Loucy (cell line): ENCODE measurements around the gene SWI5.
A peak's percentile ranks its signal among the peaks of the same experiment; 100 is the strongest.

Source experiments
- H2AFZ ChIP-seq: fragments of 200-600 bp; sonication (generic); 2 replicates; pipeline ENCODE4 v1.6.0; 2016; ENCODE audit warnings: antibody characterized with exemption, mild to moderate bottlenecking, low read length, moderate library complexity
- H3F3A ChIP-seq: fragments of 200-600 bp; 2 replicates; pipeline ENCODE4 v1.6.0; 2016; ENCODE audit warnings: antibody characterized with exemption, low read depth, mild to moderate bottlenecking
- H3K27me3 ChIP-seq: fragments of 200-600 bp; sonication (generic); 2 replicates; pipeline ENCODE4 v1.6.1; 2014; ENCODE audit warnings: low read length, mild to moderate bottlenecking; ENCODE audit not compliant: insufficient read depth, poor library complexity, severe bottlenecking
- H3K36me3 ChIP-seq: fragments of 200-600 bp; sonication (generic); 2 replicates; pipeline ENCODE4 v1.6.1; 2016; ENCODE audit warnings: low read length; ENCODE audit not compliant: insufficient read depth
- H3K4me1 ChIP-seq: fragments of 200-600 bp; sonication (generic); 2 replicates; pipeline ENCODE4 v1.5.1; 2014; ENCODE audit warnings: low read length, mild to moderate bottlenecking; ENCODE audit not compliant: insufficient read depth, poor library complexity, severe bottlenecking
- H3K4me2 ChIP-seq: fragments of 200-600 bp; sonication (generic); 2 replicates; pipeline ENCODE4 v1.6.0; 2014; ENCODE audit warnings: antibody characterized with exemption, low read length, low read depth, mild to moderate bottlenecking; ENCODE audit not compliant: poor library complexity, severe bottlenecking
- H3K4me3 ChIP-seq: fragments of 200-600 bp; sonication (generic); 2 replicates; pipeline ENCODE4 v1.5.1; 2014; ENCODE audit warnings: low read length, mild to moderate bottlenecking, mixed read lengths; ENCODE audit not compliant: poor library complexity, severe bottlenecking
- H3K79me2 ChIP-seq: fragments of 200-600 bp; sonication (generic); 2 replicates; pipeline ENCODE4 v1.6.1; 2014; ENCODE audit warnings: low read length; ENCODE audit not compliant: insufficient read depth
- H3K9ac ChIP-seq: fragments of 200-600 bp; sonication (generic); 2 replicates; pipeline ENCODE4 v1.6.0; 2014; ENCODE audit warnings: mild to moderate bottlenecking, low read depth, low read length, moderate library complexity; ENCODE audit not compliant: poor library complexity, severe bottlenecking
- H3K9me2 ChIP-seq: fragments of 200-600 bp; sonication (generic); replicated peaks from 2 replicates; pipeline ENCODE4 v1.6.1; 2016; ENCODE audit warnings: low read depth, low read length, mixed read lengths
- H3K9me3 ChIP-seq: fragments of 200-600 bp; sonication (generic); 2 replicates; pipeline ENCODE4 v1.6.1; 2014; ENCODE audit warnings: mild to moderate bottlenecking, antibody characterized with exemption, low read length, low read depth; ENCODE audit not compliant: insufficient read depth
- H4K20me1 ChIP-seq: fragments of 200-600 bp; sonication (generic); 2 replicates; pipeline ENCODE4 v1.6.0; 2014; ENCODE audit warnings: antibody characterized with exemption, low read length, mild to moderate bottlenecking; ENCODE audit not compliant: insufficient read depth, poor library complexity, severe bottlenecking
- EZH2phosphoT487 ChIP-seq: fragments of 200-600 bp; IDR thresholded peaks from 2 replicates; pipeline ENCODE4 v1.6.1; 2018; ENCODE audit warnings: antibody characterized with exemption, mild to moderate bottlenecking, moderate library complexity, borderline replicate concordance
- TF ChIP-seq, protein P1 (sequence below): fragments of 200-600 bp; sonication (generic); conservative IDR thresholded peaks from 2 replicates; pipeline ENCODE4 v1.5.1; 2014; ENCODE audit warnings: mild to moderate bottlenecking, antibody characterized with exemption, low read length

The SWI5 gene

DNA sequence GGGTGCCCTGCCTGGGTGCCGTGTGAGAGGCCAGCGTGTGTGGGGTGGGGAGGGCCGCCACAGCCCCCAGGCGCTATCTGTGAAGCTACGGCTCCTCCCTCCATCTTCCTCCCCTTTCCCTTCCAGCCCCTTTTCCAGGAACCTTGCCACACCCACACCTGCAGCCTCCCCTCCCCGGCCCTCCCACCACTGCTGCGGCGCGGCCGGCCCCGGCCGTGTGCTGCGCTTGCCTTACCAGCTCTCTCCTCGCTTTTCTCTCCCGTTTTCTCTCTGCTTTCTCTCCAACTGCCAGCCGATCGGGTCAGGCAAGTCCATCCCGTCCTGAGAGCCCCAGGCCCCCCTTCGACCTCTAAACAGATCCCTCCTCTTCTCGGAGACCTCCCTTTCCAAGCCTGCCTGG lies 21.7 kb upstream of the SWI5 start:
- Histone ChIP-seq H3F3A (no peaks in the 10 kb centered on the region), H3K4me3 (no peak overlapping the region), H3K4me2 (no peak overlapping the region), H3K27me3 (no peaks in the 10 kb centered on the region), H3K9ac (no peak overlapping the region), H3K9me3 (no peaks in the 10 kb centered on the region), H3K9me2 (no peaks in the 10 kb centered on the region), H3K79me2 (no peaks in the 10 kb centered on the region), H3K36me3 (peaks cover 9% of the 10 kb centered on the region; the same call in 1 of the 2 replicates), H2AFZ (no peak overlapping the region), H3K4me1 (no peaks in the 10 kb centered on the region), H4K20me1 (no peaks in the 10 kb centered on the region)
- TF ChIP-seq, protein P1, sequence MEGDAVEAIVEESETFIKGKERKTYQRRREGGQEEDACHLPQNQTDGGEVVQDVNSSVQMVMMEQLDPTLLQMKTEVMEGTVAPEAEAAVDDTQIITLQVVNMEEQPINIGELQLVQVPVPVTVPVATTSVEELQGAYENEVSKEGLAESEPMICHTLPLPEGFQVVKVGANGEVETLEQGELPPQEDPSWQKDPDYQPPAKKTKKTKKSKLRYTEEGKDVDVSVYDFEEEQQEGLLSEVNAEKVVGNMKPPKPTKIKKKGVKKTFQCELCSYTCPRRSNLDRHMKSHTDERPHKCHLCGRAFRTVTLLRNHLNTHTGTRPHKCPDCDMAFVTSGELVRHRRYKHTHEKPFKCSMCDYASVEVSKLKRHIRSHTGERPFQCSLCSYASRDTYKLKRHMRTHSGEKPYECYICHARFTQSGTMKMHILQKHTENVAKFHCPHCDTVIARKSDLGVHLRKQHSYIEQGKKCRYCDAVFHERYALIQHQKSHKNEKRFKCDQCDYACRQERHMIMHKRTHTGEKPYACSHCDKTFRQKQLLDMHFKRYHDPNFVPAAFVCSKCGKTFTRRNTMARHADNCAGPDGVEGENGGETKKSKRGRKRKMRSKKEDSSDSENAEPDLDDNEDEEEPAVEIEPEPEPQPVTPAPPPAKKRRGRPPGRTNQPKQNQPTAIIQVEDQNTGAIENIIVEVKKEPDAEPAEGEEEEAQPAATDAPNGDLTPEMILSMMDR, result no peak
- no peak for TF ChIP-seq EZH2phosphoT487

DNA sequence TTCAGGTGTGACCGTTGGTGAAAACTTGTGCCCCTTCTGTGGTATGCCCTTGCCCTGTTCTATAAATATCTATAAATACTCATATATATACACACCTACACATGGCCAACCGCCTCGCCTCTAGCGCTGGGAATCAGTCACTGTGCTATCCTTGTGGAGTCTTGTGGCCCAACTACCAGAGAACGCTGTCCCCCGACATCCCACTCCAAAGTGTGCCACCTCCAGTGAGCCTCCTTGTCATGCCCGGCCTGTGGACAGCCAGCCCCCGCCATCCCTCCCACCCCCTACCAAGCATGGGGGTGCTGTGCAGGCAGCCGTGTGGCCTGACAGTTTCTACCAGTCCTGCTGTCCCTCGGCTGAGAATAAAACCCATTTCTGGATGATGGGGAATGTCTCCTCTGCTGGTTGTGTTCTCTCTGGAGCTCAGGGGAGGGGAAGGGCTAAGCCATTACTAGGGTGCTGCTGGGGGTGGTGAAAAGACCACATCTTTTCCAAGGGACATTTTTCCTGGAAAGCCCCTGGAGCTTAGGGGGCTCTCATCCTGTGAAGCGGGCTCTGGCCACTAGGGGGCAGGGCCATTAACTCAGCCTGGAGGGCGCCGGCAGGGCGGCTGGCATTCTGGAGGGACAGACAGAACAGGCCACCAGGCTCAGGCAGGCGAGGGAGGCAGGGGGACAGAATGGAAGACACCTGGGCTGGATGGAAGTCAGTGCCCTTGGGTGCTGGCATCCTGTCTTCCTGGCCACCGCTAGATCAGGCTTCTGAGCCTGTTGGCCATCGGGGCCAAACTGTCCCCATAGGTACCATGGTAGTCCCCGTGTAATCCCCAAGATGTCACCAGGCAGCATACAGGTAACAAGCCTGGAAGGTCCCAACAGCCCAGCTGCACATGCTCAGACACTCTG lies 21.0 kb upstream of the SWI5 start:
- Histone ChIP-seq H3F3A (no peaks in the 10 kb centered on the region), H3K9me2 (no peaks in the 10 kb centered on the region), H3K4me3 (no peak overlapping the region), H3K9me3 (no peaks in the 10 kb centered on the region), H3K9ac (no peak overlapping the region), H3K79me2 (no peaks in the 10 kb centered on the region), H4K20me1 (no peaks in the 10 kb centered on the region), H3K4me1 (no peaks in the 10 kb centered on the region), H3K4me2 (no peak overlapping the region), H3K36me3 (peaks cover 9% of the 10 kb centered on the region; the same call in 1 of the 2 replicates), H3K27me3 (no peaks in the 10 kb centered on the region), H2AFZ (no peak overlapping the region)
- TF ChIP-seq, protein P1, result peak; percentile 89
- TF ChIP-seq EZH2phosphoT487, result no peak

DNA sequence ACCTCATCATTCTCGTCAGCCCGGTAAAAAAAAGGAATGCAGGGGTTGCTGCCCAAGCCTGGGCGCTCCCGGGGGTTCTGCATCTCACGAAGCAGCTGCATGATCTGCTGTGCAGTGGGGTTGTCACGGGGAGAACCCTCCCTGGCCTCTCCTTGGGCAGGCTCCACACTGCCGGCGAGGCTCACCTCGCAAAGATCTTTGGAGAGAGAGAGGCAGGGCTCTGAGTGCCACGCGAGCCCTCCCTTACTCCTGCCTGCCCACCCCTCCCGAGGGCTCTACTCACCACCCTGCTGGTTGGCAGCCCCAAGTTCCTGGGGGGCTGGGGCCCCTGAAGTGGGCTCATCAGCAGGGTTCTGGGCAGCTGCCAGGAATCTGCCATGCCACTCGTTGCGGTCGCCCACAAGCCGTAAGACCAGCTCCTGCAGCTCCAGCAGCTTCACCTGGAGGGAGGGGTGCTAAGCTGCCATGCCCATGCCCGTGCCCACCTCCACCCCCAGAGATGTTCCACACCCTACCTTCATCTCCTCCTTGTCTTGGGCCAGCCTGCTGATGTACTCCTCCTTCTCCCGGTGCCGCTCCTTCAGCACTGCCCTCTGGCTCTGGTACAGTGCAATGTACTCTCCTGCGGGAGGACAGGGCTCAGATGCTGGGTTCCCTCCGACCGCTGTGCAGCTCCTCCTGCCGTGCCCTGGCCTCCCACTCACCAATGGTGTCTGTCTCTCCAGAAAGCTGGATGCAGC lies 18.8 kb upstream of the SWI5 start:
- no peaks in the 10 kb centered on the region for H3K27me3 ChIP-seq
- no peaks in the 10 kb centered on the region for H4K20me1 ChIP-seq
- no peaks in the 10 kb centered on the region for H3K9me2 ChIP-seq
- H3K4me2 ChIP-seq, result no peak overlapping the region
- no peak overlapping the region for H3K9ac ChIP-seq
- no peaks in the 10 kb centered on the region for H3K9me3 ChIP-seq
- H3K4me3 ChIP-seq, result no peak overlapping the region
- no peak overlapping the region for H2AFZ ChIP-seq
- no peaks in the 10 kb centered on the region for H3K4me1 ChIP-seq
- peaks cover 9% of the 10 kb centered on the region; the same call in 1 of the 2 replicates for H3K36me3 ChIP-seq
- no peak for TF ChIP-seq EZH2phosphoT487
- TF ChIP-seq, protein P1, result no peak
- H3F3A ChIP-seq, result no peaks in the 10 kb centered on the region
- H3K79me2 ChIP-seq, result no peaks in the 10 kb centered on the region
